H1 (cell line): Measurements from ENCODE around the gene COL25A1. TPM values are rescaled to one million over a fixed set of nuclear protein-coding genes. Genes with fewer than 3 reads are reported as not detected.

Experiments
- CTCF ChIA-PET: fragments of 300-600 bp; sonication (Branson Sonifier 250); formaldehyde crosslinking; loops from one replicate; lab custom pipeline; 2021; ENCODE audit not compliant: partially characterized antibody; lab: Charles Lee
- POLR2A ChIA-PET: fragments of 300-600 bp; sonication (Branson Sonifier 250); formaldehyde crosslinking; loops from one replicate; lab custom pipeline; 2021; ENCODE audit warnings: inconsistent platforms; ENCODE audit not compliant: partially characterized antibody; lab: Charles Lee
- DNase-seq, 2 experiments: peaks; one replicate each; pipeline versions ENCODE4 v3.0.0 to v3.0.0-alpha.2; 2010 to 2022; ENCODE audit warnings: low spot score in 2 of 2, low read depth in 1 of 2, mixed read lengths in 1 of 2
- FAIRE-seq: peaks from 2 replicates; lab custom pipeline; 2011; peaks lifted over from hg19 to GRCh38; lab: Jason Lieb, UNC
- H2AFZ ChIP-seq: 2 replicates; pipeline ENCODE4 v1.8.1; 2012; ENCODE audit warnings: low read length, inconsistent platforms
- H2AK5ac ChIP-seq: 2 replicates; pipeline ENCODE4 v1.6.1; 2013; ENCODE audit warnings: low read depth, low read length
- H2BK120ac ChIP-seq: replicated peaks from 2 replicates; pipeline ENCODE3; 2013; ENCODE audit warnings: low read depth, low read length, inconsistent platforms
- H2BK12ac ChIP-seq: 2 replicates; pipeline ENCODE4 v1.6.1; 2013; ENCODE audit warnings: low read depth, low read length
- H2BK15ac ChIP-seq: 2 replicates; pipeline ENCODE4 v1.6.1; 2013; ENCODE audit warnings: low read length
- H2BK20ac ChIP-seq: 2 replicates; pipeline ENCODE4 v1.6.1; 2013; ENCODE audit warnings: low read length
- H2BK5ac ChIP-seq: 2 replicates; pipeline ENCODE4 v1.6.1; 2013; ENCODE audit warnings: low read depth, low read length
- H3K14ac ChIP-seq: 2 replicates; pipeline ENCODE4 v1.6.1; 2013; ENCODE audit warnings: inconsistent platforms; ENCODE audit not compliant: insufficient read length
- H3K18ac ChIP-seq: 2 replicates; pipeline ENCODE4 v1.6.1; 2013; ENCODE audit warnings: low read length; ENCODE audit errors: extremely low read depth
- H3K23ac ChIP-seq: 2 replicates; pipeline ENCODE4 v1.6.1; 2013; ENCODE audit warnings: inconsistent platforms; ENCODE audit not compliant: insufficient read length
- H3K23me2 ChIP-seq: 2 replicates; pipeline ENCODE4 v1.6.1; 2013; ENCODE audit warnings: low read depth, low read length
- H3K27ac ChIP-seq: 2 replicates; pipeline ENCODE4 v1.6.1; 2011; ENCODE audit warnings: low read depth, low read length, inconsistent platforms
- H3K27me3 ChIP-seq, 4 experiments: replicated peaks in 1 of 4; 1 replicate in 1 of 4; 2 replicates in 3 of 4; pipeline versions ENCODE4 v1.6.1 to v1.8.1; 2011 to 2013; ENCODE audit warnings: low read length in 3 of 4, mild to moderate bottlenecking in 3 of 4, inconsistent platforms in 2 of 4, mixed read lengths in 2 of 4, moderate library complexity in 1 of 4; ENCODE audit not compliant: control insufficient read depth in 3 of 4, insufficient read depth in 3 of 4; ENCODE audit errors: extremely low read depth in 1 of 4
- H3K36me3 ChIP-seq, 4 experiments: 2 replicates each; pipeline versions ENCODE4 v1.6.1 to v1.8.1; 2011 to 2013; ENCODE audit warnings: mild to moderate bottlenecking in 4 of 4, low read length in 3 of 4, moderate library complexity in 2 of 4, control low read depth in 1 of 4, inconsistent platforms in 1 of 4; ENCODE audit not compliant: insufficient read depth in 4 of 4, control insufficient read depth in 2 of 4
- H3K4ac ChIP-seq: replicated peaks from 2 replicates; pipeline ENCODE3; 2013; ENCODE audit warnings: low read length, low read depth, mixed read lengths, inconsistent platforms; ENCODE audit not compliant: insufficient read length
- H3K4me1 ChIP-seq, 4 experiments: replicated peaks in 1 of 4; 1 replicate in 1 of 4; 2 replicates in 3 of 4; pipeline versions ENCODE4 v1.6.1 to v1.8.1; 2011 to 2013; ENCODE audit warnings: low read length in 3 of 4, inconsistent platforms in 2 of 4, mixed read lengths in 1 of 4; ENCODE audit not compliant: insufficient read depth in 4 of 4, control insufficient read depth in 3 of 4
- H3K4me2 ChIP-seq, 2 experiments: 2 replicates each; pipeline versions ENCODE4 v1.6.1 to v1.8.1; 2011 to 2013; ENCODE audit warnings: low read depth in 2 of 2, low read length in 2 of 2, control low read depth in 1 of 2, inconsistent platforms in 1 of 2, mild to moderate bottlenecking in 1 of 2; ENCODE audit not compliant: insufficient read depth in 1 of 2
- H3K4me3 ChIP-seq, 4 experiments: fragments of 200-600, 300-600 bp in 1 of 4; sonication (generic), shearing (Covaris generic), sonication (Bioruptor Twin) in 1 of 4; 2 replicates each; pipeline versions ENCODE4 v1.5.1 to v1.8.1; 2011 to 2016; ENCODE audit warnings: low read length in 4 of 4, low read depth in 3 of 4, control low read depth in 2 of 4, inconsistent platforms in 2 of 4, mild to moderate bottlenecking in 2 of 4, mixed read lengths in 1 of 4, moderate library complexity in 1 of 4; ENCODE audit not compliant: insufficient read depth in 2 of 4; ENCODE audit errors: extremely low read depth in 1 of 4
- H3K56ac ChIP-seq: replicated peaks from 2 replicates; pipeline ENCODE3; 2013; ENCODE audit warnings: low read depth, mild to moderate bottlenecking, mixed read lengths, low read length, inconsistent platforms; ENCODE audit not compliant: insufficient read length
- H3K79me1 ChIP-seq: 2 replicates; pipeline ENCODE4 v1.6.1; 2013; ENCODE audit warnings: low read depth, low read length, control low read depth
- H3K79me2 ChIP-seq, 2 experiments: 2 replicates each; pipeline versions ENCODE4 v1.6.1 to v1.8.1; 2012 to 2013; ENCODE audit warnings: low read length in 2 of 2, mild to moderate bottlenecking in 2 of 2, inconsistent platforms in 1 of 2; ENCODE audit not compliant: insufficient read depth in 2 of 2, control insufficient read depth in 1 of 2
- H3K9ac ChIP-seq, 4 experiments: replicated peaks in 1 of 4; 1 replicate in 1 of 4; 2 replicates in 3 of 4; pipeline versions ENCODE4 v1.6.1 to v1.8.1; 2011 to 2013; ENCODE audit warnings: low read depth in 3 of 4, low read length in 3 of 4, control low read depth in 2 of 4, mild to moderate bottlenecking in 2 of 4, moderate library complexity in 2 of 4, inconsistent platforms in 1 of 4; ENCODE audit errors: extremely low read depth in 1 of 4
- H3K9me3 ChIP-seq, 2 experiments: 2 replicates each; pipeline versions ENCODE4 v1.6.1 to v1.8.1; 2012 to 2013; ENCODE audit warnings: mild to moderate bottlenecking in 2 of 2, moderate library complexity in 2 of 2, control low read depth in 1 of 2, inconsistent platforms in 1 of 2, low read depth in 1 of 2, low read length in 1 of 2, mixed read lengths in 1 of 2; ENCODE audit not compliant: insufficient read depth in 2 of 2
- H4K20me1 ChIP-seq, 2 experiments: replicated peaks in 1 of 2; 2 replicates each; pipeline versions ENCODE3 to v1.8.1; 2011 to 2013; ENCODE audit warnings: inconsistent platforms in 2 of 2, low read length in 2 of 2, mild to moderate bottlenecking in 1 of 2; ENCODE audit not compliant: insufficient read depth in 2 of 2, control insufficient read depth in 1 of 2
- H4K5ac ChIP-seq: 2 replicates; pipeline ENCODE4 v1.6.1; 2013; ENCODE audit warnings: low read length, low read depth, mixed read lengths, inconsistent platforms; ENCODE audit not compliant: insufficient read length
- H4K8ac ChIP-seq: 2 replicates; pipeline ENCODE4 v1.8.0; 2013; ENCODE audit warnings: mild to moderate bottlenecking, moderate library complexity, low read length, inconsistent platforms; ENCODE audit not compliant: insufficient read depth; ENCODE audit errors: extremely low read depth
- H4K91ac ChIP-seq: replicated peaks from 2 replicates; pipeline ENCODE3; 2013; ENCODE audit warnings: low read length, mixed read lengths, inconsistent platforms; ENCODE audit not compliant: insufficient read length
- BRCA1 ChIP-seq: IDR thresholded peaks from 2 replicates; pipeline ENCODE4 v1.6.1; 2012; ENCODE audit warnings: low read depth, low read length, improper control_type of control experiment
- CBX5 ChIP-seq: fragments of 300-800, 300-1000 bp; sonication (generic); IDR thresholded peaks from 2 replicates; pipeline ENCODE4 v1.7.1; 2016; ENCODE audit warnings: antibody characterized with exemption, low read length, low read depth
- HDAC6 ChIP-seq: IDR thresholded peaks from one replicate; pipeline ENCODE4 v1.7.1; 2012; ENCODE audit warnings: low read depth, mild to moderate bottlenecking, inconsistent platforms, low read length, moderate library complexity
- RXRA ChIP-seq: IDR thresholded peaks from 2 replicates; pipeline ENCODE4 v1.6.1; 2011; ENCODE audit warnings: low read depth, mild to moderate bottlenecking, low read length, moderate library complexity; ENCODE audit not compliant: insufficient read depth
- TAF7 ChIP-seq: optimal IDR thresholded peaks from 2 replicates; pipeline ENCODE3; 2011; ENCODE audit warnings: low read depth, mild to moderate bottlenecking, inconsistent platforms, low read length, moderate library complexity, borderline replicate concordance
- ZNF274 ChIP-seq: IDR thresholded peaks from 2 replicates; pipeline ENCODE4 v1.7.0; 2012; ENCODE audit warnings: low read length, borderline replicate concordance; ENCODE audit errors: extremely low read depth
- WGBS, 2 experiments: shearing (Covaris generic) in 1 of 2; methylation state at CpG; one replicate each; pipeline versions ENCODE4 v1.1.6 to v1.1.7; 2013 to 2015; ENCODE audit warnings: low lambda C conversion rate in 2 of 2, mixed read lengths in 2 of 2, inconsistent platforms in 1 of 2, low coverage in 1 of 2, missing lambda C conversion rate in 1 of 2; ENCODE audit not compliant: insufficient replicate concordance in 2 of 2, insufficient coverage in 1 of 2, insufficient read length in 1 of 2; ENCODE audit errors: extremely low coverage in 1 of 2, missing lambda C conversion rate in 1 of 2; 5-methylcytosine and 5-hydroxymethylcytosine counted together
- polyA plus RNA-seq, 7 experiments: library from polyadenylated mRNA; depleted of rRNA in 3 of 7; stranded (reverse) in 5 of 7; unstranded in 2 of 7; fragments of >200 nt in 5 of 7; fragments of 200-250 nt in 2 of 7; gene quantifications; 1 replicate in 5 of 7; 2 replicates in 1 of 7; 4 replicates in 1 of 7; pipeline versions ENCODE4 v1.2.1 to v1.2.3, GENCODE V29; 2011 to 2013; ENCODE audit warnings: missing spikeins in 2 of 7, mixed read lengths in 2 of 7
- total RNA-seq: library from RNA; stranded (reverse); fragmentation: NEBNext Ultra II Directional; extraction: Animal tissue kit (Norgen Biotek cat#: 25700); gene quantifications from 2 replicates; pipeline ENCODE4 v1.2.1, GENCODE V29; 2021
- TF ChIP-seq, protein P1 (sequence below): IDR thresholded peaks from 2 replicates; pipeline ENCODE4 v1.6.1; 2011; ENCODE audit warnings: low read depth, mild to moderate bottlenecking, low read length; ENCODE audit not compliant: insufficient read depth

The COL25A1 gene
- total and polyA plus RNA-seq, 2 of the 8 experiments (the other 6 are each of a cell fraction or from before 2014, with no cell fraction given): 1.1 to 8.3 TPM

DNA sequence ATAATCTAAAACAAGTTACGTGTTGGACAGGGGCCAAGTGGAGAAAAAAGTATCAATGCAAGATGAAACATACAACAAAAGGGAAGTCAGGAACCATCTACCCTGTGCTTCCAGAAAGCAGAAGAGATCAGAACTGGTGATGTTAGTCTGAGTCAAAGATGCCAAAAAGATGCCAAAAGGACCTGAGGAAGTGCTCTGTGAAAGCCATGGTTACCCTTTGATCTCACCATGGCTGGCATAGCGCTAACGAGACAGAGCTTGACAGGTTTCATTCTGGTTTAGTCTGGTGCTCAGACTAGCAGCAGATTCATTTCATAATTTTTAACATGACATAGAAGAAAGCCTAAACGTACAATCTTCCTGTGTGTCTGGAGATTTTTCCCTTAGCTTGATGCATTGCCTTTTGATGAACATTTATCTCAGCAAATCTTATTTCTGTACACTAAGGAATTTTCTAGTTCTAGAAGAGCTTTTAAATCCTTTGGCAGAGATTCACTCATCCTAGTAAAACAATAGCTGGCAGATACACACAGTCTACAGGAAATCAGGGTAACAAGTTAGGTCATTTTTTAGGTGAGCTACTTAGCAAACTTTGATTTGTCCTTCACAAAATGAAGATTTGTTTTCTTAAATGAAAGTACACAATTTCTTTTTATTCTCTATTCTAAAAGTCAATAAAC is 87.7 kb downstream of the COL25A1 start:
- Histone ChIP-seq H2AK5ac (no peak overlapping the region), H4K5ac (no peak overlapping the region), H3K23me2 (no peaks in the 10 kb centered on the region), H3K23ac (no peak overlapping the region), H2BK5ac (no peak overlapping the region), H3K4me3 (no peak overlapping the region), H3K36me3 (no peaks in the 10 kb centered on the region), H2BK20ac (no peak overlapping the region), H2AFZ (no peak overlapping the region), H4K8ac (no peak overlapping the region), H3K56ac (no peak overlapping the region), H3K27ac (no peak overlapping the region), H3K4ac (no peak overlapping the region), H3K79me2 (no peaks in the 10 kb centered on the region), H2BK12ac (no peak overlapping the region), H3K4me2 (no peak overlapping the region), H3K79me1 (no peaks in the 10 kb centered on the region), H4K20me1 (no peaks in the 10 kb centered on the region), H2BK15ac (no peak overlapping the region), H3K27me3 (no peaks in the 10 kb centered on the region), H2BK120ac (no peak overlapping the region), H3K9me3 (no peaks in the 10 kb centered on the region), H3K4me1 (no peaks in the 10 kb centered on the region), H3K18ac (no peak overlapping the region), H4K91ac (no peak overlapping the region), H3K14ac (no peak overlapping the region), H3K9ac (no peak overlapping the region)
- CTCF ChIA-PET: no interaction called here
- FAIRE-seq (no peak), DNase-seq (no peak)
- WGBS, 2 experiments: 94% methylated on average over 4 of the region's 4 CpGs; no CpG with 5 or more reads in 1 of the 2 experiments
- POLR2A ChIA-PET: no interaction called here
- TF ChIP-seq BRCA1 (no peak), HDAC6 (no peak), CBX5 (no peak), TAF7 (no peak), ZNF274 (no peak), RXRA (no peak)
- TF ChIP-seq, protein P1, sequence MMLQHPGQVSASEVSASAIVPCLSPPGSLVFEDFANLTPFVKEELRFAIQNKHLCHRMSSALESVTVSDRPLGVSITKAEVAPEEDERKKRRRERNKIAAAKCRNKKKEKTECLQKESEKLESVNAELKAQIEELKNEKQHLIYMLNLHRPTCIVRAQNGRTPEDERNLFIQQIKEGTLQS: no peak
